Cardiac muscle cell (in vitro differentiated cells and primary cell): Measurements from ENCODE around the gene NUMB. TPM values are rescaled to one million over a fixed set of nuclear protein-coding genes. Genes with fewer than 3 reads are reported as not detected.
"Not testable (repeated sequence)": the region's sequence is repeated elsewhere in the genome, so short reads cannot be mapped to it uniquely, and the experiment has no call there.

Source experiments
- DNase-seq, 2 donors: peaks; one replicate each; pipeline versions ENCODE4 v3.0.0 to v3.0.0-alpha.2; 2010 to 2017; ENCODE audit warnings: low read depth in 1 of 2, low spot score in 1 of 2
- H3K27ac ChIP-seq: fragments of 200-600 bp; sonication (generic); 2 replicates; pipeline ENCODE4 v1.5.1; 2016
- H3K27me3 ChIP-seq: fragments of 200-600 bp; sonication (generic); 2 replicates; pipeline ENCODE4 v1.6.0; 2016; ENCODE audit warnings: control low read depth
- H3K36me3 ChIP-seq: fragments of 200-600 bp; sonication (generic); 2 replicates; pipeline ENCODE4 v1.5.1; 2016; ENCODE audit warnings: control low read depth
- H3K4me1 ChIP-seq: fragments of 200-600 bp; sonication (generic); 2 replicates; pipeline ENCODE4 v1.8.1; 2017; ENCODE audit warnings: low read depth, mild to moderate bottlenecking, mixed run types
- H3K4me3 ChIP-seq: fragments of 200-600 bp; sonication (generic); 2 replicates; pipeline ENCODE4 v1.5.1; 2016; ENCODE audit warnings: mild to moderate bottlenecking
- H3K9me3 ChIP-seq: fragments of 200-600 bp; sonication (generic); 2 replicates; pipeline ENCODE4 v1.5.1; 2017; ENCODE audit warnings: low read depth, mild to moderate bottlenecking, control low read depth
- CTCF ChIP-seq: IDR thresholded peaks from 2 replicates; pipeline ENCODE4 v1.5.1; 2012; ENCODE audit warnings: low read depth, mild to moderate bottlenecking, low read length
- polyA plus RNA-seq: library from polyadenylated mRNA; unstranded; fragments of >200 nt; fragmentation: Nextera tagmentation; extraction: Ambion mirVana; gene quantifications from 2 replicates; pipeline ENCODE4 v1.2.1, GENCODE V29; 2016
- total RNA-seq: library from RNA; depleted of rRNA; stranded (reverse); fragments of >200 nt; gene quantifications from 2 replicates; pipeline ENCODE4 v1.2.3, GENCODE V29; 2016

The NUMB gene
- total and polyA plus RNA-seq, 2 experiments from 2014 or later, result 35.6 to 68.5 TPM

GRCh38 chr14:73427516-73428264 lies 30.7 kb downstream of the NUMB start:
- TF ChIP-seq CTCF, result no peak
- Histone ChIP-seq H3K4me1 (peaks cover 7% of the 10 kb centered on the region), H3K9me3 (no peaks in the 10 kb centered on the region), H3K4me3 (no peak overlapping the region), H3K36me3 (no peaks in the 10 kb centered on the region), H3K27ac (peak overlapping the region; percentile 27), H3K27me3 (no peaks in the 10 kb centered on the region)
- DNase-seq, result no peak

- peak in 1 of 2 donors; percentile 60 for DNase-seq
- TF ChIP-seq CTCF, result no peak
- H3K36me3 ChIP-seq, result no peaks in the 10 kb centered on the region
- no peak overlapping the region for H3K4me3 ChIP-seq
- H3K4me1 ChIP-seq, result peaks cover 7% of the 10 kb centered on the region
- H3K27me3 ChIP-seq, result no peaks in the 10 kb centered on the region
- no peaks in the 10 kb centered on the region for H3K9me3 ChIP-seq
- H3K27ac ChIP-seq, result peak overlapping the region; percentile 27
These were observed 31.5 kb downstream of the NUMB start for GRCh38 chr14:73426877-73427276.

GRCh38 chr14:73424453-73424852 lies 33.9 kb downstream of the NUMB start:
- H3K27ac ChIP-seq, result peak overlapping the region; percentile 72
- peaks cover 7% of the 10 kb centered on the region for H3K4me1 ChIP-seq
- no peaks in the 10 kb centered on the region for H3K27me3 ChIP-seq
- no peak for TF ChIP-seq CTCF
- no peaks in the 10 kb centered on the region for H3K36me3 ChIP-seq
- DNase-seq, result peak in 1 of 2 donors; percentile 9
- H3K4me3 ChIP-seq, result no peak overlapping the region
- no peaks in the 10 kb centered on the region for H3K9me3 ChIP-seq

- not testable (repeated sequence) for DNase-seq, H3K27ac ChIP-seq, H3K4me1 ChIP-seq, H3K4me3 ChIP-seq, H3K27me3 ChIP-seq, H3K9me3 ChIP-seq, H3K36me3 ChIP-seq
These were observed 35.3 kb downstream of the NUMB start for GRCh38 chr14:73423092-73423491.

- no peaks in the 10 kb centered on the region for H3K9me3 ChIP-seq
- H3K36me3 ChIP-seq, result no peaks in the 10 kb centered on the region
- no peak for TF ChIP-seq CTCF
- H3K27me3 ChIP-seq, result no peaks in the 10 kb centered on the region
- DNase-seq, result no peak
- H3K4me3 ChIP-seq, result no peak overlapping the region
- no peaks in the 10 kb centered on the region for H3K4me1 ChIP-seq
- no peak overlapping the region for H3K27ac ChIP-seq
These were observed 35.8 kb downstream of the NUMB start for GRCh38 chr14:73422515-73422914.

- Histone ChIP-seq H3K36me3 (no peaks in the 10 kb centered on the region), H3K4me3 (no peak overlapping the region), H3K9me3 (no peaks in the 10 kb centered on the region), H3K27ac (no peak overlapping the region), H3K4me1 (no peaks in the 10 kb centered on the region), H3K27me3 (no peaks in the 10 kb centered on the region)
- no peak for DNase-seq
- no peak for TF ChIP-seq CTCF
These were observed 40.1 kb downstream of the NUMB start for GRCh38 chr14:73418227-73418626.

GRCh38 chr14:73406248-73406647 lies 52.1 kb downstream of the NUMB start:
- H3K27me3 ChIP-seq, DNase-seq, H3K27ac ChIP-seq, H3K4me1 ChIP-seq, H3K36me3 ChIP-seq, H3K4me3 ChIP-seq, H3K9me3 ChIP-seq: not testable (repeated sequence)
